HG02870 (cell line): ENCODE data around the gene SMG1.
"Not testable (repeated sequence)": the region's sequence is repeated elsewhere in the genome, so short reads cannot be mapped to it uniquely, and the experiment has no call there.

ENCODE experiments used
- ATAC-seq: cut with Tn5 transposase; IDR thresholded peaks from one replicate; pipeline ENCODE4 v1.9.1; 2021; ENCODE audit warnings: mild to moderate bottlenecking, moderate library complexity; ENCODE audit not compliant: unreplicated experiment

Gene SMG1

DNA sequence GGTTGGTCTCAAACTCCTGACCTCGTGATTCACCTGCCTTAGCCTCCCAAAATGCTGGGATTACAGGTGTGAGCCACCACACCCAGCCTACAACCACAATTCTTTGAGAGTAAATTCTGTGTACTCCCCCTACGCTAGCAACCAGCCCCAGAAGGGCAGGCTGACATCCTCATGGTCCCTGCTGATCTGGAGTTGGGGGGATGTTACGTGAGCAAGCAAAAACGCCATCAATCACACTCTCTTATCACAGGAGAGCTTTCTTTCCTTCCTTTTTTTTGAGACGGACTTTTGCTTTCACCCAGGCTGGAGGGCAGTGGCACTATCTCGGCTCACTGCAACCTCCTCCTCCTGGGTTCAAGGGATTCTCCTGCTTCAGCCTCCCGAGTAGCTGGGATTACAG lies 154.0 kb downstream of the SMG1 start:
- not testable (repeated sequence) for ATAC-seq

GRCh38 chr16:18770336-18770962 lies 155.8 kb downstream of the SMG1 start:
- not testable (repeated sequence) for ATAC-seq

DNA sequence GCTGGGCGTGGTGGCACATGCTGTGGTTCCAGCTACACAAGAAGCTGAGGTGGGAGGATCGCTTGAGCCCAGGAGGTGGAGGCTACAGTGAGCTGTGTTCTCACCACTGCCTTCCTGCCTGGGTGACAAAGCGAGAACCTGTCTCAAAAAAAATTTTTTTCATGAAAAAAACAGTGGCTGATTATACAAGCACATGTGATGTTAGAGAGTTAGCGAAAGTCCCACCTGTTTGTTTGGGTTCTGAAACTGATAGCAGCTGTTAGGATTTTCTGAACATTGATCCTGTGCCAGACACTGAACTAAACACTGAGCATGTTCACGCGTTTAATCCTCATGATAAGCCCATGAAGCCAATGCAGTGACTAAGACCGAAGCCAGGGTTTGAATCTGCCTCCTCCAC lies 159.0 kb downstream of the SMG1 start:
- ATAC-seq, result peak; percentile 56

- ATAC-seq, result peak; percentile 52
Measured at GRCh38 chr16:18762713-18763112, 163.5 kb downstream of the SMG1 start.

GRCh38 chr16:18759598-18760520 lies 166.3 kb downstream of the SMG1 start:
- ATAC-seq, result peak; percentile 34

DNA sequence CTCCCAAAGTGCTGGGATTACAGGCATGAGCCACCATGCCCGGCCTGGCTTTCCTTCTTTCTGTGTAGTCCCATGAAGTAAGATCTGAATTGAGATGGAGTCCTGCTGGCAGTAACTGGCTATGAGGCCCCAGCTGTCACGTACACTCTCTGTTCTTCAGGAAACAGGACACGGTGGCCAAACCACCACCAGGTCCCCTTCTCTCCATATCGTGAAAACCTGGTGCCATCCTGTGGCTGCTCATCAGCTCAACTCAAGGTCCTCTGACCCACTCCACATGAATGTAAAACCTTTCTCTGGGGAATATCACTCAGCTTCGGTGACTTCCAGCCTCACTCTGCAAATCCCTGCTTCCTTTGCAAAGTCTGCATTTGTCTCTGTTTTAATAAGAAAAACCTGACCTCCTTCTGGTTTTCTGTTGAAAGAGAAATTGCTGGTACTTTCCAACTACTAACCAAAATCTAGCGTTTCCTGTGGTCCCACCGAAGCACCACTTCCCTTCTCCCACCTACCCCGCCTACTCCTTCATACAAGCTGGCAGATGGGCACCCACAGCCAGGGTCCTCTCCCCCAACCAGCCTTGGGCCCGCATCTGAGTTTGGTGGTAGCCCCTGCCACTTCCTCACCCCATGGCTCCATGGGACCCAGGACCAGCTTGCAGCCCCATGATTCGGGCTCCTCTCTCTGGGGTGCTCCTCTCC lies 168.1 kb downstream of the SMG1 start:
- not testable (repeated sequence) for ATAC-seq

DNA sequence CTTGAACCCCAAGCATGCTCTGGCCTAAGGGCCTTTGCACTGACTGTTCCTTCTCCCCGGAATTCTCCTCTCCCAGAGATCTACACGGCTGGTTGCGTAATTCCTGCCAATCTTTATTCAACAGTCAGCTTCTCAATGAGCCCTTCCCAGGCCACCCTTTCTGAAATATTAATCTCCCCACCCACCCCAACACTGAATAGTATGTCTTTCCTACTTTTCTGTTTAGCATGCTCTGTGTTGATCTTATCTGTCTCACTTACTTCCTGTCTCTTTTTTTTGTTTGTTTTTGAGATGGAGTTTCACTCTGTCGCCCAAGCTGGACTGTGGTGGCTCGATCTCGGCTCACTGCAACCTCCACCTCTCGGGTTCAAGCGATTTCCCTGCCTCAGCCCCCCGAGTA lies 169.6 kb downstream of the SMG1 start:
- ATAC-seq, result not testable (repeated sequence)
